HFF-Myc (cell line): Measurements from ENCODE around the gene CXCL11.
"Not testable (repeated sequence)": the region's sequence is repeated elsewhere in the genome, so short reads cannot be mapped to it uniquely, and the experiment has no call there.

Experiments used
- DNase-seq: peaks from one replicate; pipeline ENCODE4 v3.0.0-alpha.2; 2011; ENCODE audit warnings: low read depth; ENCODE audit errors: extremely low read depth
- H3K4me3 ChIP-seq: replicated peaks from 2 replicates; pipeline ENCODE4 v1.5.1; 2011; ENCODE audit warnings: low read depth, mild to moderate bottlenecking, control low read depth, low read length
- TF ChIP-seq, protein P1 (sequence below): IDR thresholded peaks from 2 replicates; pipeline ENCODE4 v1.5.1; 2012; ENCODE audit warnings: mild to moderate bottlenecking, low read depth, low read length, control low read depth; ENCODE audit errors: missing control alignments

Gene CXCL11

DNA sequence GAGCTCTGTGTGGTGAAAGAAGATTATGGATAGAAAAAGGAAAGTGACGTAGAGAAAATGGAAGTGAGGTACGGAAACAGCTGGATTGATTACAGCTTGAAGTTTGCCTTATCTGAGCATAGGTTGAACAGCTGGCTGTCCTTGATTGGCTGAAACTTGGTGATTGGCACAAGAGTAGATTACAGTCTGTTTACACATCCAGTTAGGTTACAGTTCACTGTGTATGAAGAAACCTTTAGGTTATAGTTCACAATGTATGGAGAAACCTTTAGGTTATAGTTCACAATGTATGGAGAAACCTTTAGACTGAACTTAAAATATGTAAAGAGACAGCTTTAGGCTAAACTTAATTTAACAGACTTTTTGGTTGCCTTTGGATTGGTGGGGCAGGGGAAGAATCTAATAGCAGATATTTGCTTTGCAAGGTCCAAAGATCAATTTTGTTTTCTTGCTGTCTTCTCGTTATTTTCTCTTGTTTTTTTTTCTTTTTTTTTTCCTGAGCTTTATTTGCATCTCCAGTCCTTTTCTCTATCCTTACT is 23.1 kb upstream of the CXCL11 start:
- DNase-seq = no peak

GRCh38 chr4:76058302-76058701 is 22.4 kb upstream of the CXCL11 start:
- no peak overlapping the region for H3K4me3 ChIP-seq
- TF ChIP-seq, protein P1, sequence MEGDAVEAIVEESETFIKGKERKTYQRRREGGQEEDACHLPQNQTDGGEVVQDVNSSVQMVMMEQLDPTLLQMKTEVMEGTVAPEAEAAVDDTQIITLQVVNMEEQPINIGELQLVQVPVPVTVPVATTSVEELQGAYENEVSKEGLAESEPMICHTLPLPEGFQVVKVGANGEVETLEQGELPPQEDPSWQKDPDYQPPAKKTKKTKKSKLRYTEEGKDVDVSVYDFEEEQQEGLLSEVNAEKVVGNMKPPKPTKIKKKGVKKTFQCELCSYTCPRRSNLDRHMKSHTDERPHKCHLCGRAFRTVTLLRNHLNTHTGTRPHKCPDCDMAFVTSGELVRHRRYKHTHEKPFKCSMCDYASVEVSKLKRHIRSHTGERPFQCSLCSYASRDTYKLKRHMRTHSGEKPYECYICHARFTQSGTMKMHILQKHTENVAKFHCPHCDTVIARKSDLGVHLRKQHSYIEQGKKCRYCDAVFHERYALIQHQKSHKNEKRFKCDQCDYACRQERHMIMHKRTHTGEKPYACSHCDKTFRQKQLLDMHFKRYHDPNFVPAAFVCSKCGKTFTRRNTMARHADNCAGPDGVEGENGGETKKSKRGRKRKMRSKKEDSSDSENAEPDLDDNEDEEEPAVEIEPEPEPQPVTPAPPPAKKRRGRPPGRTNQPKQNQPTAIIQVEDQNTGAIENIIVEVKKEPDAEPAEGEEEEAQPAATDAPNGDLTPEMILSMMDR = no peak
- DNase-seq = no peak

More for the DNA sequence above, 23.1 kb upstream of the CXCL11 start:
- H3K4me3 ChIP-seq = no peak overlapping the region
- TF ChIP-seq, protein P1 = no peak

DNA sequence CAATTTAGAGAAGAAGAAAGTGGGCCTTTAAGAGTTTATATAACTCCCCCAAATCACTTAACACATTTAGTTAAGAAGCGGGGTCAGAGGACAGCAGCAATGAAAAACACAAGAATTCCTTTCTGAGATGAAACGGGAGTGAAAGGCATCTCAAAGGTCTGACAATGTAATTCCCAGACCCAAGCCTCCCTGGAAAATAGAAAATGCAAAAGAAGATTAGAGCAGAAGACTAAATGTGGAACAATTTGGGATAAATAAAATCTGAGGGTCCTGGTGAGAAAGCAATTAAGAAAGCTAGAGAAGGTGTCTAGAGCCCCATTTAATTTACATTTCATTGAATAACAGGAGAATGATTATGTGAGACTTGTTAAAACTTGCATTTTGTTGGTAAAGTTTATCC is 19.6 kb upstream of the CXCL11 start:
- TF ChIP-seq, protein P1 = no peak
- no peak overlapping the region for H3K4me3 ChIP-seq
- no peak for DNase-seq

DNA sequence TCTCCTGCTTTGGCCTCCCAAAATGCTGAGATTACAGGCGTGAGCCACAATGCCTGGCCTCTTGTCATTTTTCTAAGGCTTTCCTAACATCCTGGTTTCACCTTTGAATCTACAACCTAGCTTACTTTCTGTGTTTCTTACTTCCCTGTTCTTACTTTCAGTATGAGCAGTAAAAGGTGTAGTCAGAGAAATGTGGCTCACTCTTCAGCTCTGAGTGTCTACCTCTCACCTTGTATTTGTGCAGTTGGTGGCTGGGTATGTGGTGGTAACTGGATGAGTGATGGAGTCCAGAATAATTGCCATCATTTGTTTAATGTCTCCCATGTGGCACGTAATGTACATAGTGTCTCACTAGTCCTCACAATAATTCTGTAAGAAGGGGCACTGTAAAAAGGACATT is 19.1 kb upstream of the CXCL11 start:
- DNase-seq = no peak
- no peak overlapping the region for H3K4me3 ChIP-seq
- TF ChIP-seq, protein P1 = no peak

DNA sequence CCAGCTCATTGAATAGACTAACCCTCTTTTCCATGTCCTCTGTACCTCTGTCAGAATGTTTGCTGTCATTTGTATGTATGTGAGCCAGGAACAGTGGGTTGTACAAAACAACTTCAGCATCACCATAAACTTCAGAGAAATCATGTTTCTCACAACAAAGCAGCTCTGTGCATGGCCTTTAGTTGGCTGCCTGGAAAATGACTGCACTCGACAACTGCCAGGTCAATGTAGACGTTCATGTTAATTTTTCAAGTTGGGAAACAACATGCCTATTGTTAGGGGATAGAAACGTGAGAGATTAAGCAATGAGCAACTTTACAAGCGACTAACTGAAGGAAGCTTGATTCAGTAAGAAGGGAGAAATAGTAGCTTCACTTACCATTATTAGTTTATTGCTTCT is 17.9 kb upstream of the CXCL11 start:
- no peak for DNase-seq
- TF ChIP-seq, protein P1 = no peak
- H3K4me3 ChIP-seq = no peak overlapping the region

DNA sequence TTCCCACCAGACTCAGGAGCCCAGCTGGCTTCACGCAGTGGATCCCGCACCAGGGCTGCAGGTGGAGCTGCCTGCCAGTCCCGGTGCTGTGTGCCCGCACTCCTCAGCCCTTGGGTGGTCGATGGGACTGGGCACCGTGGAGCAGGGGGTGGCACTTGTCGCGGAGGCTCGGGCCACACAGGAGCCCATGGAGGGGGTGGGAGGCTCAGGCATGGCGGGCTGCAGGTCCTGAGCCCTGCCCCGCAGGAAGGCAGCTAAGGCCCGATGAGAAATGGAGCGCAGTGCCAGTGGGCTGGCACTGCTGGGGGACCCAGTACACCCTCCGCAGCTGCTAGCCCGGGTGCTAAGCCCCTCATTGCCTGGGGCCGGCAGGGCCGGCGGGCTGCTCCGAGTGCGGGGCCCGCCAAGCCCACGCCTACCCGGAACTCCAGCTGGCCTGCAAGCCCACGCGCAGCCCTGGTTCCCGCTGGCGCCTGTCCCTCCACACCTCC is 14.7 kb upstream of the CXCL11 start:
- not testable (repeated sequence) for H3K4me3 ChIP-seq, DNase-seq

DNA sequence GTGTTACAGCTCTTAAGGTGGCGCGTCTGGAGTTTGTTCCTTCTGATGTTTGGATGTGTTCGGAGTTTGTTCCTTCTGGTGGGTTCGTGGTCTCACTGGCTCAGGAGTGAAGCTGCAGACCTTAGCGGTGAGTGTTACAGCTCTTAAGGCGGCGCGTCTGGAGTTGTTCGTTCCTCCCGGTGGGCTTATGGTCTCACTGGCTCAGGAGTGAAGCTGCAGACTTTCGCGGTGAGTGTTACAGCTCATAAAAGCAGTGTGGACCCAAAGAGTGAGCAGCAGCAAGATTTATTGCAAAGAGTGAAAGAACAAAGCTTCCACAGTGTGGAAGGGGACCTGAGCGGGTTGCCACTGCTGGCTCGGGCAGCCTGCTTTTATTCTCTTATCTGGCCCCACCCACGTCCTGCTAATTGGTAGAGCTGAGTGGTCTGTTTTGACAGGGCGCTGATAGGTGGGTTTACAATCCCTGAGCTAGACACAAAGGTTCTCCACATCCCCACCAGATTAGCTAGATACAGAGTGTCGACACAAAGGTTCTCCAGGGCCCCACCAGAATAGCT is 14.1 kb upstream of the CXCL11 start:
- H3K4me3 ChIP-seq, DNase-seq: not testable (repeated sequence)

DNA sequence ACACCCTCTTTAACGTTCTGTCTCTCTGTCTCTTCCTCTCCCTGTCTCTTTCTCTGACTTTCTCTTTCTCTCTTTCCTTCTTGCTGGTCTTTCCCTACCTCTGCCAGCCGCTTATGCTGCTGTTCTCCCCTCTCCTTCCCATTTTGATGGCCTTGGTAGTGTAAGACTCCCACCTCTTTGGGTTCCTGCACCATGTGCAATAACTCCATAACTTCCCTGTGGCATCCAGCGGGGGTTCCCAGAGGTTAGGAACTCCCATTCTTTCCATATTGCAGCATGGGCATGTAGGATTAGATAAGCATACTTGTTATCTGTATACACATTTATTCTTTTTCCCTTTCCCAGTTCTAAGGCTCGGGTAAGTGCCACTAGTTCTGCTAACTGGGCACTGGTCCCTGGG is 8.8 kb upstream of the CXCL11 start:
- not testable (repeated sequence) for H3K4me3 ChIP-seq, DNase-seq

- H3K4me3 ChIP-seq, DNase-seq: not testable (repeated sequence)
These were observed 7.4 kb upstream of the CXCL11 start for GRCh38 chr4:76043306-76043705.

DNA sequence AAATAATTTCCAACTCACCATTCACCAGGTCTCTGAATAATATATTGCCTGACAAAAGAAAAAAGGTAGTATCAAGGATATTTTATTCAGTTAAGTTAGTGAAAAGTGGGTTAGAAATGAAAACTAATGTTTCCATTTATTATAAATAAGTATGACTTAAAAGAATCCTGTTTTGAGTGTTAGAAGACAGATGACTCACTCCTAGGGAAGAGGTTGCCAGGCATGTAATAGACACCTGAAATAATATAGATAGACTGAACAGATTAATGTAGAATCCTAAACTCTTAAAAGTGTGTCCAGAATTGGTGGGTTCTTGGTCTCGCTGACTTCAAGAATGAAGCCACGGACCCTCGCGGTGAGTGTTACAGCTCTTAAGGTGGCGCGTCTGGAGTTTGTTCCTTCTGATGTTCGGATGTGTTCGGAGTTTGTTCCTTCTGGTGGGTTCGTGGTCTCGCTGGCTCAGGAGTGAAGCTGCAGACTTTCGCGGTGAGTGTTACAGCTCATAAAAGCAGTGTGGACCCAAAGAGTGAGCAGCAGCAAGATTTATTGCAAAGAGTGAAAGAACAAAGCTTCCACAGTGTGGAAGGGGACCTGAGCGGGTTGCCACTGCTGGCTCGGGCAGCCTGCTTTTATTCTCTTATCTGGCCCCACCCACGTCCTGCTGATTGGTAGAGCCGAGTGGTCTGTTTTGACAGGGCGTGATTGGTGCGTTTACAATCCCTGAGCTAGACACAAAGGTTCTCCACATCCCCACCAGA is 6.5 kb upstream of the CXCL11 start:
- not testable (repeated sequence) for H3K4me3 ChIP-seq, DNase-seq
